Central memory CD8-positive, alpha-beta T cell (primary cell): Measurements from ENCODE around the gene AP2S1.
A peak's percentile ranks its signal among the peaks of the same experiment; 100 is the strongest.
"Not testable (repeated sequence)": the region's sequence is repeated elsewhere in the genome, so short reads cannot be mapped to it uniquely, and the experiment has no call there.

ENCODE experiments used
- ATAC-seq: fragments of 150-1000 bp; cut with Tn5 transposase; replicated peaks from 2 replicates; pipeline ENCODE4 v1.10.0; 2022; ENCODE audit warnings: mild to moderate bottlenecking, moderate FRiP score, moderate number of reproducible peaks; ENCODE audit not compliant: poor library complexity, severe bottlenecking; ENCODE audit errors: extremely low read depth
- DNase-seq, 2 donors: peaks; one replicate each; pipeline ENCODE4 v3.0.0; 2021; ENCODE audit warnings: low spot score in 2 of 2
- H3K27ac Mint-ChIP-seq: one replicate; pipeline ENCODE4 v1.8.0; 2022; ENCODE audit warnings: low read depth, mild to moderate bottlenecking, moderate library complexity, mixed read lengths
- H3K27me3 Mint-ChIP-seq: one replicate; pipeline ENCODE4 v1.8.0; 2022; ENCODE audit warnings: mixed read lengths
- H3K36me3 Mint-ChIP-seq: one replicate; pipeline ENCODE4 v1.8.0; 2022; ENCODE audit warnings: mild to moderate bottlenecking, moderate library complexity, mixed read lengths; ENCODE audit not compliant: insufficient read depth
- H3K4me1 Mint-ChIP-seq: one replicate; pipeline ENCODE4 v1.8.0; 2022; ENCODE audit warnings: mixed read lengths
- H3K4me3 Mint-ChIP-seq: one replicate; pipeline ENCODE4 v1.8.0; 2022; ENCODE audit warnings: mild to moderate bottlenecking, moderate library complexity, mixed read lengths
- H3K9me3 Mint-ChIP-seq: one replicate; pipeline ENCODE4 v1.8.0; 2022; ENCODE audit warnings: mixed read lengths

The AP2S1 gene

DNA sequence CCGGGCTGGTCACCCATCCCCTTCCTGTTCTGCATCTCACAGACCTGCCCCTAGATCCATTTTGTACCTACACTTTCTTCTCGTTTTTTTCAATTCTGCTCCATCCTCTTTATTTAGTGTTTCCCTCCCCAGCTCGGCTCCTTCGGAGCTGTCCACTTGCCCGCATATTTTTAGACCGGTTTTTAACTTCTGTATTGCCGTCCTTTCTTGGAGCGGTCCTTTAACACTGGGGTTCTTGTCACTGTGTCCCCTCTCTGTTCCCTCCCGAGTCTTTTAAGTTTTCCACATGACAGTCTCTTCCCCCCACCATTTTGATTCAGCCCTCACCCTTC, 11.8 kb upstream of the AP2S1 start:
- no peaks in the 10 kb centered on the region for H3K27me3 Mint-ChIP-seq
- H3K27ac Mint-ChIP-seq = no peak overlapping the region
- no peak for ATAC-seq
- H3K4me3 Mint-ChIP-seq = no peak overlapping the region
- H3K9me3 Mint-ChIP-seq = no peaks in the 10 kb centered on the region
- peaks cover 11% of the 10 kb centered on the region for H3K36me3 Mint-ChIP-seq
- peaks cover 6% of the 10 kb centered on the region for H3K4me1 Mint-ChIP-seq
- DNase-seq = no peak

DNA sequence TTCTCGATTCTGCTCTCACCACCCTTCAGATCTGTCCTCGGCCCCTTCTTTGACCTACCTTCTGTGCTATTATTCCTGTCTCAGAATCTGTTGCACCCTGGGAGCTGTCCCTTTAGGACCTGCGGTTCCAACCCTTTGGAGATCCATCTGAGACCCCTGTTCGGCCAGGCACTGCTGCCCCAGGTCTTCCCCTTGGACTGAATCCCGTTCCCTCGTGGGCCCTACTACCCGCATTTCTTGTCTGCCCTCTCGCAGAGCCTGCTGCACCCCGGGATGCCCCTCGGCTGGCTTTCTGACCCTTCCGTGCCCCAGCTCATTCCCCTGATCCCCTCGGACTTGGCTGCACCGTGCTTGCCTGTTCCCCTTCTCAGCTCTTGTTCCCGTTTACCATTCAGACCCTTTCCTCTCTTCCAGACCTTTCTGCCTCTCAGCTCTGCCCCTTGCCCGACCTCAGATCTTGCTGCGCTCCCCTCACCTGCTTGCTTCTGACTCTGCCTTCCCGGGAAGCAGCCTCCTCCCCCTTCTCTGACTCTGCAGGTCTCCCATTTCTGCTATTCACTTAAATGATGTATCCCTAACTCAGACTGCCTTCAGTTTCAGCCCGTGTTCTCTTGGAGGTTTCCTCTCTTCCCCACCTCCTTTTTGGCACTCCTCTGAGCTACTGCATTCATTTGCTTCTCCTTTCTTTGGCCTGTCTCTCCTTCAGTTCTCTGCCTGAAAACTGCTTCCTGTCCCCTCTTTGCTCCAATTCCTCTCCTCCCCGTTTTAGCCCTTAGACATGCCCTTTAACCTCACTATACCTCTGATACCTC, 11.3 kb upstream of the AP2S1 start:
- DNase-seq = no peak
- H3K27ac Mint-ChIP-seq = no peak overlapping the region
- no peak for ATAC-seq
- H3K9me3 Mint-ChIP-seq = no peaks in the 10 kb centered on the region
- H3K36me3 Mint-ChIP-seq = peaks cover 11% of the 10 kb centered on the region
- no peak overlapping the region for H3K4me3 Mint-ChIP-seq
- peaks cover 6% of the 10 kb centered on the region for H3K4me1 Mint-ChIP-seq
- no peaks in the 10 kb centered on the region for H3K27me3 Mint-ChIP-seq

DNA sequence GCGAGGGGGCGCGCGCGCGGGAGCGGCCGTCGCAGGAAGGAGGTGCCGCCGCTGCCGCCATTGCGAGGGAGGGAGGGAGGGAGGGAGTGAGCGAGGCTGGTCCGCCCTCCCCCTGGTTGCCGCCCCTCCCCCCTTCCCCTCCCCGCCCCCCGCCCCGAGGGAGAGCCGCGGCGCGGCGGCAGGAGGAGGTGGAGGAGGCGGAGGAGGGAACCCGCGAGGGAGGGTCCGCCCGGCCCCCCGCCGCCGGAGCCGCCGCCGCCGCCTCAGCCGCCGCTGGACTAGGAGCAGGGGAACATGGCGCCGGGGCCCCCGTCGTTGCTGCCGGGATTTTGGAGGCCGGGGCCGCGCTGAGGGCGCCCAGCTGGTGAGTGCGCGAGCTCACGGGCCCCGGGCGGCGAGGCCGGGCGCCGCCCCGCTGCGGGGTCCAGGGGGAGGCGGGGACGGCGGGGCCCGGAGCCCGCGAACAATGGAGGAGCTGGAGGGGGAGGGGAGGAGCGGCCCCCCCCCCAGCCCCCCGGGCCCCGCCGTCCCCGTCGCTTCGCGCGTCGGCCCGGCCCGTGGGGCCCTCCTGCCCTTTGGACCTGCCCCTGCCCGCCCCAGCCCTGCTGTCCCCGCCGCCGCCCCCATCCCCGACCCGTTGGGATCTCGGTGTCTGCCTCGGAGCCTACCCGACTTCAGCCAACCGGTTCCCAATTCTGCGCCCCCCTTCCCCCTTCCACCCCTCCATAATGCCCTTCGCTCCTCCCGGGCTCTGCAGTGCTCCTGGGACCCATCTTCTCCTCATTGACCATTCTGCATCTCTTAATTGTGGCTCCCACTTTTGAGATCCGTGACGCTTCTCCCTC, 10.4 kb upstream of the AP2S1 start, which contains the start of gene ARHGAP35:
Gene ARHGAP35, plus strand, starts transcription at position 152 of the 845 bp plus-strand sequence. CDS start 57,679 bp downstream, outside the sequence.
- Mint-ChIP-seq H3K27me3 (no peaks in the 10 kb centered on the region), H3K4me1 (peaks cover 13% of the 10 kb centered on the region), H3K9me3 (no peaks in the 10 kb centered on the region), H3K36me3 (peaks cover 9% of the 10 kb centered on the region), H3K4me3 (no peak within 1 kb of the TSS), H3K27ac (peak within 1 kb of the TSS; percentile 53)
- DNase-seq (peak in 1 of 2 donors; percentile 26), ATAC-seq (peak; percentile 55)

DNA sequence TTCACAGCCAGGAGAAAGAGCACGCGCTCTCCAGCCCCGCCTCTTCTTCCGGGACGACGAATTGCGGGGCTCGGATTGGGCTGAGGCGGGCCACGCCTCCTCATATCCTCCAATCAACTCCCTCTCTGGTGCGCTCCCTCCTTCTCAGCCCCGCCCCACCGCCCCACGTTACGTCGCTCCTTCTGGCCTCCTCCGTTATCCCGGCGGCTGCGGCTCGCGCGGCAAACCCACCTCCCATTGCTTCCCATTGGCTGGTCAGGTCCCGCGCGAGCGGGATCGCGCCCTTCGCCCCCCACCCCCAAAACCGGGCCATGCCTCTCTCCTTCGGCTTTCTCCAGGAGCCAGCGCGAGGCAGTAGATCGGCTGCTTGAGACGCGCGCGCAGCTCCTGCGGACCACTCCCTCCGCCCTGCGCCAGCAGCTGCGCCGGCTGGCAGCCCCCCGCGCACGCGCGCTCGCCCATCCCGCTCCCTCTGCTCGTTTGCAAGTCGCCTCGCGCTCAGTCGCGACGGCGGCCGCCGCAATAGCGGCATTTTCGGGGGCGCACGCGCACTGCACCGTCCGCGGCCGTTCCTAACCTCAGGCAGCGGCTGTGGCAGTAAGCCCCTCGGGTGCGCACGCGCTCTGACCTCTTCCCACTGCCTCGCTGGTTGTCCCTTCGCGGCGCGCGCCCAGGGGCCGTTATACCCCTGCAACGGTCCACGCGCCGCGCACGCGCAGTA, 9.6 kb upstream of the AP2S1 start:
- ATAC-seq (peak; percentile 77), DNase-seq (peak; percentile 85 to 88)
- no peak overlapping the region for H3K4me3 Mint-ChIP-seq
- H3K27me3 Mint-ChIP-seq = no peaks in the 10 kb centered on the region
- peaks cover 20% of the 10 kb centered on the region for H3K4me1 Mint-ChIP-seq
- peak overlapping the region; percentile 53 for H3K27ac Mint-ChIP-seq
- no peaks in the 10 kb centered on the region for H3K9me3 Mint-ChIP-seq
- H3K36me3 Mint-ChIP-seq = peaks cover 9% of the 10 kb centered on the region

DNA sequence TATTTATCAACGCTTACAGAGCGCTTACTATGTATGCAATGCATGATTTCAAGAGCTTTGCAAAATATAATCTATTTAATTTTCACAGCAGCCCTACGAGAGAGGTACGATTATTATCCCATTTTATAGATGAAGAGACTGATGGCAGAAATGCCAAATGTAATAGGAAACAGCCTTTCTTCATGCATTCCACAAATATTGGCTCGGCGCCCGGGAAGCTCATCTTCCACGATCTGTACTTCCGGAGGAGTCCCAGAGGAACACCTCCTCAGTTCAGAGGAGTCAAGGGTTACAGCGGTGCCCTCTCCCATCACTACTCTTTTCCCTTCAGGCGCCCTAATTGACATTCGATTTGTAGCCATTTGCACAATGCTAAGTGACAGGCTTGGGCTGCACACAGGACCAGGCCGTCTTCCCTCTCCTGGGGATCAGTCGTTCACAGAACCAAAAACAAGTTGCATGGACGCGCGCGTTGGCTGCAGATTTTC, 9.0 kb upstream of the AP2S1 start:
- no peak overlapping the region for H3K4me3 Mint-ChIP-seq
- H3K27ac Mint-ChIP-seq = peak overlapping the region; percentile 53
- peaks cover 21% of the 10 kb centered on the region for H3K4me1 Mint-ChIP-seq
- ATAC-seq (no peak), DNase-seq (no peak)
- peaks cover 9% of the 10 kb centered on the region for H3K36me3 Mint-ChIP-seq
- H3K27me3 Mint-ChIP-seq = no peaks in the 10 kb centered on the region
- H3K9me3 Mint-ChIP-seq = no peaks in the 10 kb centered on the region

DNA sequence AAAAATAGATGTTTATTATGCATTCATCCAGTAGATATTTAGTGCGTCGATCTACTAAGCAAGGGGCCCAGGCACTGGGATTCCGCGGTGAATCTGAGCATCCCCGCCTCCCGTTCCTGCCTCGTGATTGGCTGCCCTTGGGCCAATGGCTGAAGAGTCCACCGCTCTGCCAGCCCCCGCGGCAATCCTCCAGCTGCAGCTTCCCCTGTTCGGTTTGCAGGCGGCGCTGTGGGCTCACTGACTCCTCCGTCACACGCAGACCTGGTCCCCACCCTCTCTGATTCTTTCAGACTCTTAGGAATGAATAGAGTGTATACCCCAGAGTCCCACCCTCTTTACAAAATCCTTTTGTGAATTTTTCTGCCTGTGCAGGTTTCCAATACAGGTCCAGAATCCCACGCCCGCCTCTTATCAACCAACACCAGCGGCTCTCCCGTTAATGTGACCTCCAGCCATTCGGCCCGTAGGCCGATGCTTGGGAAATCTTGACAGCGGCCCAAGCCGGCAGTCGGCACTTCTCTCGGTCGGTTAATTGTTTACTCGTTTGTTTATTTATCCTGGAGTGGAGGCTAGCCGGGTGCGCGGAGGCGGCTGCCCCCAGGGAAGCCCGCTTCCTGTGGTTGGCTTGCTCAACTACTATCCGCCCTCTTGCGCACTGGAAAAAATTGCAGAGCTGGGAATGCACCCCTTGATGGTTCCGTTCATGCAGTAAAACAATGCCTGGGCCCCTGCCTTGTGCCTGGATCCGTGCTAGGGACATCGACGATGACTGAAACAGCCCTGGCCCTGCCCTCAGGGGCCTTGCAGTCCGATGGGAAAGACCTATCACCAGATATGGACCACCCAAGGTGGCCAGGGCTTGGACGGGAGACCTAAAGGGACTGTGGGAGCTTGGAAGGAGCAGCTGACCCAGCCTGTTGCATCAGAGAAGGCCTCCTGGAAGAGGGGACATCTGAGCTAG, 5.7 kb upstream of the AP2S1 start:
- Mint-ChIP-seq H3K9me3 (no peaks in the 10 kb centered on the region), H3K27me3 (no peaks in the 10 kb centered on the region), H3K36me3 (peaks cover 9% of the 10 kb centered on the region), H3K4me3 (peak overlapping the region; percentile 63), H3K27ac (no peak overlapping the region), H3K4me1 (peaks cover 21% of the 10 kb centered on the region)
- peak; percentile 69 to 82 for DNase-seq
- ATAC-seq = peak; percentile 66

DNA sequence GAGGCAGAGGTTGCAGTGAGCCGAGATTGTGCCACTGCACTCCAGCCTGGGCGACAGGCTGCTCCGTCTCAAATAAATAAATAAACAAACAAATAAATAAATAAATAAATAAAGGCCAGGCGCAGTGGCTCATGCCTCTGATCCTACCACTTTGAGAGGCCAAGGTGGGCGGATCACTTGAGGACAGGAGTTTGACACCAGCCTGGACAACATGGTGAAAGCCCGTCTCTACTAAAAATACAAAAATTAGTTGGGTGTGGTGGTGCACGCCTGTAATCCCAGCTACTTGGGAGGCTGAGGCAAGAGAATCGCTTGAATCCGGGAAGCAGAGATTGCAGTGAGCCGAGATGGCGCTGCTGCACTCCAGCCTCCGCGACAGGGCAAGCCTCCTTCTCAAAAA, 4.1 kb upstream of the AP2S1 start:
- not testable (repeated sequence) for H3K27ac Mint-ChIP-seq, H3K9me3 Mint-ChIP-seq, DNase-seq, H3K36me3 Mint-ChIP-seq, H3K4me3 Mint-ChIP-seq, H3K27me3 Mint-ChIP-seq, ATAC-seq
- H3K4me1 Mint-ChIP-seq = peaks cover 29% of the 10 kb centered on the region

DNA sequence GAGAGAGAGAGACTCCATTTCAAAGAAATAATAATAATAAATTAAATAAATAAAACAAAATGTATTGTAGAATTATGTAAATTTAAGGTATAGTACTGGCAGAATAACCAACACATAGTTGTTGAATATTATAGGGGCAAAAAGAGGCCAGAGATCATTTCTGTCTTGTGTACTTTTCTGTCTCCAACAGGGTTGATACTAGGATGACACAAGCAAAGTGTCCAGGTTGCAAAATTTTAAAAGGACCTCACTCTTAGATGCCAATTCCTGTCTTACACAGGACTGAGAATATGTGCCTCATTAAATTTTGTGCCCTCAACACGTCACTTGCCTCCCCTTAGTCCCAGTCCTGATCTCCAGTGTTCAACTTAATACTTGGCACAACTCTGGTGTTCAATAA, 2.2 kb upstream of the AP2S1 start:
- no peak overlapping the region for H3K27ac Mint-ChIP-seq
- no peak for DNase-seq
- peaks cover 8% of the 10 kb centered on the region for H3K36me3 Mint-ChIP-seq
- no peak overlapping the region for H3K4me3 Mint-ChIP-seq
- ATAC-seq = no peak
- H3K9me3 Mint-ChIP-seq = no peaks in the 10 kb centered on the region
- H3K27me3 Mint-ChIP-seq = no peaks in the 10 kb centered on the region
- peaks cover 34% of the 10 kb centered on the region for H3K4me1 Mint-ChIP-seq

DNA sequence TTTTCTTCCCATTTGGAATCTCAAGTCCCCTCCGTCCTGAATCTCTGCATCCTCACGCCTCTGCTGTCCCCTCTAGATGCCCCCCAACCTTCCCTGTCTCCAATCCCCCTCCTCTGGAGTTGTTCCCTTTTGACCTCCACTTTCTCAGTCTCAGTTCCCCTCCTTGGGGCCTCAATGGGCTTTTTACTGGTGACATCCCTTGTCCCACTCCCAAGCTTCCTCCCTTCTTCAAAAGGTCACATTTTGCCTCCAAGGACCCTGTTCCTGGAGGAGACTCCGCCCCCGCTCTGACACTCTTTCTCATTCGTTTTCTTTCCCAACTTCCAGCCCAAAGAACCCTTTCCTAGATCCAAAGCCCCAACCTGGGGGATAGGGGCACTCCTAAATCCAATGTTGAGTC, 1.0 kb downstream of the AP2S1 start:
- no peak for DNase-seq
- Mint-ChIP-seq H3K27me3 (no peaks in the 10 kb centered on the region), H3K27ac (peak overlapping the region; percentile 88), H3K9me3 (no peaks in the 10 kb centered on the region), H3K36me3 (peaks cover 18% of the 10 kb centered on the region), H3K4me3 (peak overlapping the region; percentile 89), H3K4me1 (peaks cover 32% of the 10 kb centered on the region)
- ATAC-seq = no peak

DNA sequence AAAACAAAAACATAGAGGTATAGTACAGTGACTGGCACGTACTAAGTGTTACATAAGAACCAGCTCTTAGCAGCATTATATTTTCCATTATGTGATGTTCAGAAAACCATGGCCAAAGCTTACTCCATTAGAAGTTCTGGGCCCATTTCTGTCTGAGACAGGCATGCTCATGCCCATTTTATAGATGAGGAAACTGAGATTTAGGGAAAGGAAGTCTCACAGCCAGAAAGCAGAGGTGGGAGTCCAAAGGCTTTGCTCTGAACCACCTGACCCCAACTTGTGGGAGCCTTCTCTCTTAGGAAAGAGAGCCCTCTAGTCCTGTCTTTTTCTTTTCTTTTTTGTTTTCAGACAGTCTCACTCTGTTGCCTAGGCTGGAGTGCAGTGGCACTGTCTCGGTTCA, 2.3 kb downstream of the AP2S1 start:
- Mint-ChIP-seq H3K4me3 (no peak overlapping the region), H3K27me3 (no peaks in the 10 kb centered on the region), H3K9me3 (no peaks in the 10 kb centered on the region), H3K4me1 (peaks cover 32% of the 10 kb centered on the region), H3K27ac (no peak overlapping the region), H3K36me3 (peaks cover 26% of the 10 kb centered on the region)
- ATAC-seq (no peak), DNase-seq (no peak)

DNA sequence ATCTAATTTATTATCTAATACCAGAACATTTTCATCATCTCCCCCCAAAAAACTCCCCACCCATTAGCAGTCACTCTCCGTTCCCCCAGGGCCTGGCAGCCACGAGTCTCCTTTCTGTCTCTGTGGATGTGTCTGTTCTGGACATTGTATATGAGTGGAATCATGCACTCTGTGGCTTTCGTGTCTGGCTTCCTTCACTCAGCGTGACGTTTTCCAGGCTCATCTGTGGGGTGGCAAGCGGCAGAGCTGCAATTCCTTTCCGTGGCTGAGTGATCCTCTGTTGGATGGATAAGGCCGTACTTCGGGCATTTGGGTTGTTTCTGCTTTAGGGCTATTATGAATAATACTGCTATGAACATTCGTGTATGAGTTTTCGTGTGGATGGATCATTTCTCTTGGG, 3.1 kb downstream of the AP2S1 start:
- no peak overlapping the region for H3K4me3 Mint-ChIP-seq
- no peak overlapping the region for H3K27ac Mint-ChIP-seq
- ATAC-seq = no peak
- no peak for DNase-seq
- no peaks in the 10 kb centered on the region for H3K27me3 Mint-ChIP-seq
- peaks cover 28% of the 10 kb centered on the region for H3K36me3 Mint-ChIP-seq
- H3K4me1 Mint-ChIP-seq = peaks cover 40% of the 10 kb centered on the region
- no peaks in the 10 kb centered on the region for H3K9me3 Mint-ChIP-seq
